Panc1 (cell line): ENCODE results near the gene HLCS. TPM values are rescaled to one million over a fixed set of nuclear protein-coding genes. Genes with fewer than 3 reads are reported as not detected.

Source experiments
- ATAC-seq: fragments of 200-7000 bp; cut with Tn5 transposase; 2 replicates; pipeline ENCODE4 v1.9.1; 2020; ENCODE audit warnings: mild to moderate bottlenecking, moderate library complexity
- BruUV-seq: library from RNA; stranded (reverse); fragments of 400-500 nt; replicated peaks from 2 replicates; lab custom pipeline; 2021; lab: Mats Ljungman, UMichigan
- CTCF ChIA-PET: fragments of 300-600 bp; sonication (Branson Sonifier 250); formaldehyde crosslinking; loops from one replicate; lab custom pipeline; 2022; ENCODE audit warnings: antibody characterized with exemption; lab: Charles Lee
- POLR2A ChIA-PET: fragments of 300-600 bp; sonication (Branson Sonifier 250); formaldehyde crosslinking; loops from one replicate; lab custom pipeline; 2022; ENCODE audit warnings: antibody characterized with exemption; lab: Charles Lee
- DNase-seq: peaks from one replicate; pipeline ENCODE4 v3.0.0-alpha.2; 2010; ENCODE audit warnings: low read depth, low spot score
- H3K27ac ChIP-seq: 2 replicates; pipeline ENCODE4 v1.5.1; 2011; ENCODE audit warnings: mild to moderate bottlenecking, low read length, inconsistent platforms
- H3K27me3 ChIP-seq: fragments of 200-500 bp; sonication (Bioruptor generic); 2 replicates; pipeline ENCODE4 v1.6.0; 2014; ENCODE audit warnings: low read length, inconsistent platforms; ENCODE audit not compliant: control insufficient read depth, insufficient read depth
- H3K36me3 ChIP-seq: fragments of 200-500 bp; sonication (Bioruptor generic); 2 replicates; pipeline ENCODE4 v1.5.1; 2014; ENCODE audit warnings: inconsistent platforms, mild to moderate bottlenecking, low read length, moderate library complexity; ENCODE audit not compliant: control insufficient read depth, insufficient read depth
- H3K4me1 ChIP-seq: 2 replicates; pipeline ENCODE4 v1.5.1; 2011; ENCODE audit warnings: inconsistent platforms, mild to moderate bottlenecking, low read length, moderate library complexity; ENCODE audit not compliant: control insufficient read depth, insufficient read depth
- H3K4me3 ChIP-seq, 2 experiments: 2 replicates each; pipeline ENCODE4 v1.5.1; 2011 to 2012; ENCODE audit warnings: low read depth in 2 of 2, low read length in 2 of 2, mild to moderate bottlenecking in 2 of 2, inconsistent platforms in 1 of 2, moderate library complexity in 1 of 2
- H3K9me3 ChIP-seq: fragments of 200-500 bp; sonication (Bioruptor generic); 2 replicates; pipeline ENCODE4 v1.5.1; 2014; ENCODE audit warnings: low read depth, mild to moderate bottlenecking, inconsistent platforms, low read length, moderate library complexity; ENCODE audit not compliant: control insufficient read depth, insufficient read depth
- CTCF ChIP-seq: fragments of 450-650 bp; IDR thresholded peaks from 2 replicates; pipeline ENCODE4 v1.5.1; 2017; ENCODE audit warnings: mild to moderate bottlenecking
- POLR2AphosphoS5 ChIP-seq: IDR thresholded peaks from 2 replicates; pipeline ENCODE4 v1.6.1; 2012; ENCODE audit warnings: mild to moderate bottlenecking, low read depth, low read length, moderate library complexity
- REST ChIP-seq, 2 experiments: IDR thresholded peaks; 2 replicates each; pipeline ENCODE4 v1.6.1; 2011 to 2012; ENCODE audit warnings: low read depth in 2 of 2, control low read depth in 1 of 2, low read length in 1 of 2, mild to moderate bottlenecking in 1 of 2, moderate library complexity in 1 of 2; ENCODE audit not compliant: insufficient read depth in 1 of 2
- SIN3A ChIP-seq: IDR thresholded peaks from 2 replicates; pipeline ENCODE4 v1.6.1; 2012; ENCODE audit warnings: low read depth, mild to moderate bottlenecking, low read length, moderate library complexity, borderline replicate concordance; ENCODE audit not compliant: insufficient read depth
- TCF7L2 ChIP-seq: IDR thresholded peaks from 2 replicates; pipeline ENCODE4 v1.6.1; 2011; ENCODE audit warnings: mild to moderate bottlenecking, low read depth, low read length, inconsistent platforms
- in situ Hi-C: cut with HindIII; loops from 2 replicates; pipeline ENCODE4 v1.10.0; 2016; ENCODE audit warnings: low sequenced_read_pairs, low pct_unique_long_range_greater_than_20kb
- intact Hi-C: fragments of 100-400 bp; cut with micrococcal nuclease; formaldehyde crosslinking; loops from one replicate; pipeline ENCODE4 v1.10.0; 2022; ENCODE audit not compliant: unreplicated experiment
- total RNA-seq: library from RNA; stranded (reverse); gene quantifications from one replicate; pipeline ENCODE4 v1.2.1, GENCODE V29; 2021; ENCODE audit not compliant: unreplicated experiment

Gene HLCS
- total RNA-seq, 1 experiment from 2014 or later = 15.3 TPM

GRCh38 chr21:36964827-36965719 lies 1.4 kb downstream of the HLCS start:
- peak overlapping the region; percentile 51 for H3K27ac ChIP-seq
- TF ChIP-seq CTCF = no peak

GRCh38 chr21:36964398-36964797 lies 2.1 kb downstream of the HLCS start:
- TF ChIP-seq CTCF = no peak
- no peak for TF ChIP-seq TCF7L2
- TF ChIP-seq SIN3A = no peak
- no peak for TF ChIP-seq POLR2AphosphoS5
- TF ChIP-seq REST (IDR thresholded peaks at IDR 0.05; ENCODE audit: insufficient read depth in 1 of 2, low read depth in 2 of 2, low read length in 1 of 2) = no peak
- H3K4me1 ChIP-seq = peaks cover 11% of the 10 kb centered on the region
- no peak for ATAC-seq
- in situ Hi-C loops = no loop called here
- no peaks in the 10 kb centered on the region for H3K27me3 ChIP-seq
- ChIA-PET POLR2A (no interaction called here), CTCF (no interaction called here)
- BruUV-seq = no TSS peak
- DNase-seq = no peak
- H3K4me3 ChIP-seq = no peak overlapping the region
- intact Hi-C loops = no loop called here
- no peak overlapping the region for H3K27ac ChIP-seq
- H3K9me3 ChIP-seq = no peaks in the 10 kb centered on the region
- no peaks in the 10 kb centered on the region for H3K36me3 ChIP-seq

More at GRCh38 chr21:36964827-36965719, 1.4 kb downstream of the HLCS start:
- intact Hi-C loops = no loop called here
- in situ Hi-C loops = no loop called here
- peak overlapping the region; percentile 58 to 64 for H3K4me3 ChIP-seq
- DNase-seq (no peak), ATAC-seq (no peak)
- ChIA-PET POLR2A (interaction anchor here (0.6 kb wide), 2 partner anchors 57 to 117 kb away, joined by 3 to 4 read pairs; no protein-coding TSS in a partner anchor), CTCF (interaction anchor here (0.7 to 1.1 kb wide), 2 partner anchors 17 to 19 kb away, joined by 3 to 11 read pairs; no protein-coding TSS in a partner anchor)
- TSS peak; percentile 77 for BruUV-seq
- peaks cover 11% of the 10 kb centered on the region for H3K4me1 ChIP-seq
- H3K9me3 ChIP-seq = no peaks in the 10 kb centered on the region
- no peaks in the 10 kb centered on the region for H3K36me3 ChIP-seq
- no peaks in the 10 kb centered on the region for H3K27me3 ChIP-seq
